ENCODE results near the gene ERN1. TPM values are rescaled to one million over a fixed set of nuclear protein-coding genes. Genes with fewer than 3 reads are reported as not detected.

The ERN1 gene
- total RNA-seq, 1 experiment from 2014 or later: 27.5 TPM

- Histone ChIP-seq H3K27me3 (replicated peaks; ENCODE audit: control insufficient read depth, insufficient read depth, low read length) (no peaks in the 10 kb centered on the region), H3K4me1 (no peaks in the 10 kb centered on the region), H3K36me3 (ENCODE audit: control insufficient read depth, insufficient read depth, low read length) (no peaks in the 10 kb centered on the region), H3K4me3 (ENCODE audit: low read depth, low read length) (no peak overlapping the region), H3K9me3 (no peaks in the 10 kb centered on the region)
- no peak overlapping the region for H3K27ac Mint-ChIP-seq (ENCODE audit: unreplicated experiment)
- H3K36me3 Mint-ChIP-seq (ENCODE audit: insufficient read depth, unreplicated experiment): peaks cover 21% of the 10 kb centered on the region
- H3K9me3 Mint-ChIP-seq (ENCODE audit: unreplicated experiment): no peaks in the 10 kb centered on the region
- H3K4me1 Mint-ChIP-seq (ENCODE audit: low read depth, unreplicated experiment): peaks cover 20% of the 10 kb centered on the region
- no peak for DNase-seq
- intact Hi-C loops (cut with micrococcal nuclease; ENCODE audit: unreplicated experiment): no loop called here
- BruUV-seq (replicated peaks): no TSS peak
- ChIA-PET POLR2A (no interaction called here), CTCF (no interaction called here)
- H3K4me3 Mint-ChIP-seq (ENCODE audit: unreplicated experiment): no peak overlapping the region
- TF ChIP-seq CTCF (IDR thresholded peaks at IDR 0.05; ENCODE audit: insufficient read depth in 1 of 2, low read depth in 1 of 2, low read length in 1 of 2, severe bottlenecking in 1 of 2, unreplicated experiment in 1 of 2): no peak
- no peaks in the 10 kb centered on the region for H3K27me3 Mint-ChIP-seq (ENCODE audit: insufficient read depth, unreplicated experiment)
Observed at GRCh38 chr17:64151016-64151368, 21.0 kb upstream of the ERN1 start.

- POLR2A ChIA-PET: interaction anchor here (0.6 kb wide), 1 partner anchor 68 kb away, joined by 6 read pairs; no protein-coding TSS in a partner anchor
- no peaks in the 10 kb centered on the region for H3K4me1 ChIP-seq
Observed at GRCh38 chr17:64150237-64151015, 20.5 kb upstream of the ERN1 start.

DNA sequence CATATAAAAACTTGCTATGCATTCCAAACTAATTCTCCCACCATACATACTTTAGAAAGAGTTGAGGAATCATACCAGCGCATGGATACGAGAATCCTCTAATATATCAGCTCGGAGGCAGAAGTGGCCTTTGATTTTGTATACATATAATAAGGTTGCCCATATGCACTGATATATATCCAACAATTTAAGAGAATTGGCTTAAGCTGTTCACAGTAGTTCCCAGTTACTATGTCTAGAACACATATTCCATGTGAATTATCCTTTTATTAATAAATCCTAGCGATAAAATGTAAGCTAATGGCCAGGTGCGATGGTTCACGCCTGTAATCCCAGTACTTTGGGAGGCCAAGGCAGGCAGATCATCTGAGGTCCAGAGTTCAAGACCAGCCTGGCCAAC is 19.3 kb upstream of the ERN1 start:
- CTCF ChIA-PET: interaction anchor here (1.3 kb wide), 1 partner anchor 133 kb away, joined by 5 read pairs; no protein-coding TSS in a partner anchor
- H3K36me3 ChIP-seq (ENCODE audit: control insufficient read depth, insufficient read depth, low read length): no peaks in the 10 kb centered on the region
- no peaks in the 10 kb centered on the region for H3K4me1 ChIP-seq
- no peaks in the 10 kb centered on the region for H3K27me3 Mint-ChIP-seq (ENCODE audit: insufficient read depth, unreplicated experiment)
- no peak for TF ChIP-seq CTCF (IDR thresholded peaks at IDR 0.05; ENCODE audit: insufficient read depth in 1 of 2, low read depth in 1 of 2, low read length in 1 of 2, severe bottlenecking in 1 of 2, unreplicated experiment in 1 of 2)
- H3K4me3 Mint-ChIP-seq (ENCODE audit: unreplicated experiment): no peak overlapping the region
- POLR2A ChIA-PET: interaction anchor here (1.4 kb wide), 1 partner anchor 29 kb away, joined by 3 read pairs; no protein-coding TSS in a partner anchor
- H3K9me3 ChIP-seq: no peaks in the 10 kb centered on the region
- H3K9me3 Mint-ChIP-seq (ENCODE audit: unreplicated experiment): no peaks in the 10 kb centered on the region
- intact Hi-C loops (cut with micrococcal nuclease; ENCODE audit: unreplicated experiment): loop anchor here (5.0 kb wide), 1 partner anchor 113 kb away; the partner anchor contains the start of gene TEX2
- no peak overlapping the region for H3K27ac Mint-ChIP-seq (ENCODE audit: unreplicated experiment)
- H3K4me3 ChIP-seq (ENCODE audit: low read depth, low read length): no peak overlapping the region
- no peak for DNase-seq
- no peaks in the 10 kb centered on the region for H3K27me3 ChIP-seq (replicated peaks; ENCODE audit: control insufficient read depth, insufficient read depth, low read length)
- H3K4me1 Mint-ChIP-seq (ENCODE audit: low read depth, unreplicated experiment): peaks cover 20% of the 10 kb centered on the region
- BruUV-seq (replicated peaks): no TSS peak
- peaks cover 21% of the 10 kb centered on the region for H3K36me3 Mint-ChIP-seq (ENCODE audit: insufficient read depth, unreplicated experiment)

More at GRCh38 chr17:64150237-64151015, 20.5 kb upstream of the ERN1 start:
- Mint-ChIP-seq H3K9me3 (ENCODE audit: unreplicated experiment) (no peaks in the 10 kb centered on the region), H3K36me3 (ENCODE audit: insufficient read depth, unreplicated experiment) (peaks cover 21% of the 10 kb centered on the region), H3K4me1 (ENCODE audit: low read depth, unreplicated experiment) (peaks cover 20% of the 10 kb centered on the region), H3K4me3 (ENCODE audit: unreplicated experiment) (no peak overlapping the region), H3K27me3 (ENCODE audit: insufficient read depth, unreplicated experiment) (no peaks in the 10 kb centered on the region), H3K27ac (ENCODE audit: unreplicated experiment) (no peak overlapping the region)
- TF ChIP-seq CTCF (IDR thresholded peaks at IDR 0.05; ENCODE audit: insufficient read depth in 1 of 2, low read depth in 1 of 2, low read length in 1 of 2, severe bottlenecking in 1 of 2, unreplicated experiment in 1 of 2): no peak
- no peaks in the 10 kb centered on the region for H3K27me3 ChIP-seq (replicated peaks; ENCODE audit: control insufficient read depth, insufficient read depth, low read length)
- intact Hi-C loops (cut with micrococcal nuclease; ENCODE audit: unreplicated experiment): no loop called here
- DNase-seq: peak in 1 of 2 experiments; percentile 43
- CTCF ChIA-PET: interaction anchor here (0.6 to 1.1 kb wide), 4 partner anchors 17 to 126 kb away, joined by 3 to 5 read pairs (median 4); no protein-coding TSS in a partner anchor
- no TSS peak for BruUV-seq (replicated peaks)
- no peak overlapping the region for H3K4me3 ChIP-seq (ENCODE audit: low read depth, low read length)
- no peaks in the 10 kb centered on the region for H3K36me3 ChIP-seq (ENCODE audit: control insufficient read depth, insufficient read depth, low read length)
- no peaks in the 10 kb centered on the region for H3K9me3 ChIP-seq

Measured in Caco-2 (cell line).